Measurements from ENCODE around the gene TRIM46. TPM values are rescaled to one million over a fixed set of nuclear protein-coding genes. Genes with fewer than 3 reads are reported as not detected.
A peak's percentile ranks its signal among the peaks of the same experiment; 100 is the strongest.

TRIM46 gene
- total RNA-seq, 1 experiment from 2014 or later, result 3.8 TPM

DNA sequence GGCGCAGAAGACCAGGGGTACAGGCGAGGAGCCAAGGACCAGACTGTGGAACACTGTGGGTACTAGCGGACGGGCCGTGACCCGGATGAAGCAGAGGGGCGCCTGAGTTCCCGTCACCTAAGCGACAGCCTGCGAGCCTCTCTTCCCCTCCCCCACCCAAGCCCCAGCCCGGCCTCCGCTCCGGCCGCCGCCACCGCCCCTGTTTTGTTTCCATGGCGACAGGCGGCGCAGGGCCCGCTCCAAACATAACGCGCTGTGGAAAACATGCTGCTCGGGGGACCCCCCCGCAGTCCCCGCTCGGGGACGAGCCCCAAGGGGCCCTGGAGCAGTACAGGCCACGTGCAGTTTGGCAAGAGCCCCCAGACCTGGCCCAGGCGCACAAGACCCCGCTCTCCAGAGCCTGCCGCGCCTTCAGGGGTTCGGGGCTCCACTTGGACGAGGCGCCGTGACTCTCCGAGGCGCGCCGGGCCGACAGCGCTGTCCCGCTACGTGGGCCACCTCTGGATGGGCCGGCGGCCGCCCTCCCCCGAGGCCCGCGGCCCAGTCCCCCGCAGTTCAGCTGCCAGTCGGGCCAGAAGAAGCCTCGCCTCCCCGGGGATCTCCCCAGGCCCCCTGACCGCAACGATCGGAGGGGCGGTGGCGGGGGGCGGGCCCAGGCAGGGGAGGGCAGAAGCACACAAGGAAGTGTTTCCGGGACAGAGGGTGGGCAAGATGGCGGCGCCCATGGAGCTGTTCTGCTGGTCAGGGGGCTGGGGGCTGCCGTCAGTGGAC, 35.1 kb downstream of the TRIM46 start, which contains the start of gene MTX1:
Gene MTX1, plus strand, starts transcription at position 155 of the 771 bp plus-strand sequence. Its CDS starts 110 bp downstream, at position 265.
- no peaks in the 10 kb centered on the region for H3K27me3 ChIP-seq (ENCODE audit: insufficient read depth, low read length)
- H3K9me3 ChIP-seq (ENCODE audit: control insufficient read depth in 1 of 2, insufficient read depth in 1 of 2, low read depth in 1 of 2, low read length in 2 of 2), result no peaks in the 10 kb centered on the region
- no peaks in the 10 kb centered on the region for H3K9me2 ChIP-seq (ENCODE audit: insufficient read depth)
- peak within 1 kb of the TSS; percentile 77 for H3K4me2 ChIP-seq (ENCODE audit: low read length)
- ChIA-PET CTCF (interaction anchor here (1.0 to 4.0 kb wide), 9 partner anchors 10 to 295 kb away, joined by 3 to 16 read pairs (median 8); partner anchors contain the start of genes CLK2 and KRTCAP2), RAD21 (ENCODE audit: low non-redundant PET in 1 of 2, low total read pairs in 2 of 2, uncharacterized antibody in 2 of 2, unreplicated experiment in 2 of 2) (no interaction called here), POLR2A (interaction anchor here (0.7 to 3.0 kb wide), 4 partner anchors 10 to 33 kb away, joined by 3 to 9 read pairs (median 4); a partner anchor contains a TSS)
- DNase-seq (ENCODE audit: low read depth, low spot score) (no peak), ATAC-seq (peak; percentile 76)
- H3K36me3 ChIP-seq (ENCODE audit: control insufficient read depth in 1 of 2, insufficient read depth in 2 of 2, low read length in 2 of 2), result peaks cover 0 to 6% of the 10 kb centered on the region in 2 experiments; a peak in 1 of 4 replicates
- H2AFZ ChIP-seq (ENCODE audit: low read depth, low read length, poor library complexity, severe bottlenecking), result no peak within 1 kb of the TSS
- peak within 1 kb of the TSS; percentile 90 for H3K27ac ChIP-seq (ENCODE audit: low read depth, low read length)
- peaks cover 22 to 33% of the 10 kb centered on the region in 2 experiments for H3K4me1 ChIP-seq (ENCODE audit: control insufficient read depth in 1 of 2, insufficient read depth in 2 of 2, low read length in 2 of 2)
- intact Hi-C loops (cut with micrococcal nuclease), result loop anchor here (2.0 to 5.0 kb wide), 3 partner anchors 18 to 384 kb away; a partner anchor contains a TSS
- no peaks in the 10 kb centered on the region for H4K20me1 ChIP-seq (ENCODE audit: insufficient read depth)
- peak within 1 kb of the TSS; percentile 89 to 100 for H3K4me3 ChIP-seq (replicated peaks in 1 of 2; ENCODE audit: low read depth in 1 of 2, low read length in 2 of 2)
- peak within 1 kb of the TSS; percentile 93 for H3K9ac ChIP-seq (ENCODE audit: low read length)
- BruUV-seq (replicated peaks), result no TSS peak
- peaks cover 16% of the 10 kb centered on the region for H3K79me2 ChIP-seq (ENCODE audit: insufficient read depth, low read length)
- TF ChIP-seq, protein P1, sequence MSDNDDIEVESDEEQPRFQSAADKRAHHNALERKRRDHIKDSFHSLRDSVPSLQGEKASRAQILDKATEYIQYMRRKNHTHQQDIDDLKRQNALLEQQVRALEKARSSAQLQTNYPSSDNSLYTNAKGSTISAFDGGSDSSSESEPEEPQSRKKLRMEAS (IDR thresholded peaks at IDR 0.05), result peak; percentile 46; the same call in 1 of the 2 replicates
- TF ChIP-seq ZFX (IDR thresholded peaks at IDR 0.05) (peak; percentile 73; the same call in 1 of the 2 replicates), ZNF274 (IDR thresholded peaks at IDR 0.05; ENCODE audit: low read depth, low read length) (no peak), CBX3 (IDR thresholded peaks at IDR 0.05; ENCODE audit: low read depth) (no peak), POLR2AphosphoS5 (IDR thresholded peaks at IDR 0.05; ENCODE audit: low read depth, low read length) (peak; percentile 40), EGR1 (IDR thresholded peaks at IDR 0.05; ENCODE audit: low read depth) (no peak), RAD21 (IDR thresholded peaks at IDR 0.05; ENCODE audit: low read depth) (no peak), POLR2A (IDR thresholded peaks at IDR 0.05; ENCODE audit: borderline replicate concordance, extremely low read depth, insufficient read depth, insufficient read length) (no peak), EZH2 (IDR thresholded peaks at IDR 0.05) (no peak), ELF1 (IDR thresholded peaks at IDR 0.05; ENCODE audit: borderline replicate concordance, low read depth) (no peak), CEBPB (IDR thresholded peaks at IDR 0.05; ENCODE audit: low read depth) (no peak), EZH2phosphoT487 (IDR thresholded peaks at IDR 0.05; ENCODE audit: borderline replicate concordance) (no peak), FOSL1 (IDR thresholded peaks at IDR 0.05; ENCODE audit: low read depth) (no peak), SIN3A (IDR thresholded peaks at IDR 0.05; ENCODE audit: low read depth) (peak; percentile 49; the same call in 1 of the 2 replicates), JUND (IDR thresholded peaks at IDR 0.05) (no peak), SP1 (IDR thresholded peaks at IDR 0.05; ENCODE audit: low read depth) (0 out of 2 replicates have a peak, but pooled peaks have one; percentile 7)
- TF ChIP-seq, protein P2, sequence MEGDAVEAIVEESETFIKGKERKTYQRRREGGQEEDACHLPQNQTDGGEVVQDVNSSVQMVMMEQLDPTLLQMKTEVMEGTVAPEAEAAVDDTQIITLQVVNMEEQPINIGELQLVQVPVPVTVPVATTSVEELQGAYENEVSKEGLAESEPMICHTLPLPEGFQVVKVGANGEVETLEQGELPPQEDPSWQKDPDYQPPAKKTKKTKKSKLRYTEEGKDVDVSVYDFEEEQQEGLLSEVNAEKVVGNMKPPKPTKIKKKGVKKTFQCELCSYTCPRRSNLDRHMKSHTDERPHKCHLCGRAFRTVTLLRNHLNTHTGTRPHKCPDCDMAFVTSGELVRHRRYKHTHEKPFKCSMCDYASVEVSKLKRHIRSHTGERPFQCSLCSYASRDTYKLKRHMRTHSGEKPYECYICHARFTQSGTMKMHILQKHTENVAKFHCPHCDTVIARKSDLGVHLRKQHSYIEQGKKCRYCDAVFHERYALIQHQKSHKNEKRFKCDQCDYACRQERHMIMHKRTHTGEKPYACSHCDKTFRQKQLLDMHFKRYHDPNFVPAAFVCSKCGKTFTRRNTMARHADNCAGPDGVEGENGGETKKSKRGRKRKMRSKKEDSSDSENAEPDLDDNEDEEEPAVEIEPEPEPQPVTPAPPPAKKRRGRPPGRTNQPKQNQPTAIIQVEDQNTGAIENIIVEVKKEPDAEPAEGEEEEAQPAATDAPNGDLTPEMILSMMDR (IDR thresholded peaks at IDR 0.05 in 2 of 3, conservative IDR thresholded peaks at IDR 0.05 in 1 of 3; ENCODE audit: borderline replicate concordance in 1 of 3, insufficient read depth in 1 of 3, low read depth in 2 of 3, low read length in 2 of 3), result no peak
- TF ChIP-seq, protein P3, sequence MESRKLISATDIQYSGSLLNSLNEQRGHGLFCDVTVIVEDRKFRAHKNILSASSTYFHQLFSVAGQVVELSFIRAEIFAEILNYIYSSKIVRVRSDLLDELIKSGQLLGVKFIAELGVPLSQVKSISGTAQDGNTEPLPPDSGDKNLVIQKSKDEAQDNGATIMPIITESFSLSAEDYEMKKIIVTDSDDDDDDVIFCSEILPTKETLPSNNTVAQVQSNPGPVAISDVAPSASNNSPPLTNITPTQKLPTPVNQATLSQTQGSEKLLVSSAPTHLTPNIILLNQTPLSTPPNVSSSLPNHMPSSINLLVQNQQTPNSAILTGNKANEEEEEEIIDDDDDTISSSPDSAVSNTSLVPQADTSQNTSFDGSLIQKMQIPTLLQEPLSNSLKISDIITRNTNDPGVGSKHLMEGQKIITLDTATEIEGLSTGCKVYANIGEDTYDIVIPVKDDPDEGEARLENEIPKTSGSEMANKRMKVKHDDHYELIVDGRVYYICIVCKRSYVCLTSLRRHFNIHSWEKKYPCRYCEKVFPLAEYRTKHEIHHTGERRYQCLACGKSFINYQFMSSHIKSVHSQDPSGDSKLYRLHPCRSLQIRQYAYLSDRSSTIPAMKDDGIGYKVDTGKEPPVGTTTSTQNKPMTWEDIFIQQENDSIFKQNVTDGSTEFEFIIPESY (IDR thresholded peaks at IDR 0.05; ENCODE audit: extremely low read depth, insufficient replicate concordance, low read length), result no peak
- TF ChIP-seq, protein P4, sequence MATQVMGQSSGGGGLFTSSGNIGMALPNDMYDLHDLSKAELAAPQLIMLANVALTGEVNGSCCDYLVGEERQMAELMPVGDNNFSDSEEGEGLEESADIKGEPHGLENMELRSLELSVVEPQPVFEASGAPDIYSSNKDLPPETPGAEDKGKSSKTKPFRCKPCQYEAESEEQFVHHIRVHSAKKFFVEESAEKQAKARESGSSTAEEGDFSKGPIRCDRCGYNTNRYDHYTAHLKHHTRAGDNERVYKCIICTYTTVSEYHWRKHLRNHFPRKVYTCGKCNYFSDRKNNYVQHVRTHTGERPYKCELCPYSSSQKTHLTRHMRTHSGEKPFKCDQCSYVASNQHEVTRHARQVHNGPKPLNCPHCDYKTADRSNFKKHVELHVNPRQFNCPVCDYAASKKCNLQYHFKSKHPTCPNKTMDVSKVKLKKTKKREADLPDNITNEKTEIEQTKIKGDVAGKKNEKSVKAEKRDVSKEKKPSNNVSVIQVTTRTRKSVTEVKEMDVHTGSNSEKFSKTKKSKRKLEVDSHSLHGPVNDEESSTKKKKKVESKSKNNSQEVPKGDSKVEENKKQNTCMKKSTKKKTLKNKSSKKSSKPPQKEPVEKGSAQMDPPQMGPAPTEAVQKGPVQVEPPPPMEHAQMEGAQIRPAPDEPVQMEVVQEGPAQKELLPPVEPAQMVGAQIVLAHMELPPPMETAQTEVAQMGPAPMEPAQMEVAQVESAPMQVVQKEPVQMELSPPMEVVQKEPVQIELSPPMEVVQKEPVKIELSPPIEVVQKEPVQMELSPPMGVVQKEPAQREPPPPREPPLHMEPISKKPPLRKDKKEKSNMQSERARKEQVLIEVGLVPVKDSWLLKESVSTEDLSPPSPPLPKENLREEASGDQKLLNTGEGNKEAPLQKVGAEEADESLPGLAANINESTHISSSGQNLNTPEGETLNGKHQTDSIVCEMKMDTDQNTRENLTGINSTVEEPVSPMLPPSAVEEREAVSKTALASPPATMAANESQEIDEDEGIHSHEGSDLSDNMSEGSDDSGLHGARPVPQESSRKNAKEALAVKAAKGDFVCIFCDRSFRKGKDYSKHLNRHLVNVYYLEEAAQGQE (IDR thresholded peaks at IDR 0.05; ENCODE audit: low read depth), result no peak
